Panc1 (cell line): ENCODE data around the gene LRRC34.

Experiments
- POLR2AphosphoS5 ChIP-seq: IDR thresholded peaks from 2 replicates; pipeline ENCODE4 v1.6.1; 2012; ENCODE audit warnings: mild to moderate bottlenecking, low read depth, low read length, moderate library complexity
- SIN3A ChIP-seq: IDR thresholded peaks from 2 replicates; pipeline ENCODE4 v1.6.1; 2012; ENCODE audit warnings: low read depth, mild to moderate bottlenecking, low read length, moderate library complexity, borderline replicate concordance; ENCODE audit not compliant: insufficient read depth
- TCF7L2 ChIP-seq: IDR thresholded peaks from 2 replicates; pipeline ENCODE4 v1.6.1; 2011; ENCODE audit warnings: mild to moderate bottlenecking, low read depth, low read length, inconsistent platforms
- TF ChIP-seq, protein P1 (sequence below): fragments of 450-650 bp; IDR thresholded peaks from 2 replicates; pipeline ENCODE4 v1.5.1; 2017; ENCODE audit warnings: mild to moderate bottlenecking
- TF ChIP-seq, protein P2 (sequence below), 2 experiments: IDR thresholded peaks; 2 replicates each; pipeline ENCODE4 v1.6.1; 2011 to 2012; ENCODE audit warnings: low read depth in 2 of 2, control low read depth in 1 of 2, low read length in 1 of 2, mild to moderate bottlenecking in 1 of 2, moderate library complexity in 1 of 2; ENCODE audit not compliant: insufficient read depth in 1 of 2

DNA sequence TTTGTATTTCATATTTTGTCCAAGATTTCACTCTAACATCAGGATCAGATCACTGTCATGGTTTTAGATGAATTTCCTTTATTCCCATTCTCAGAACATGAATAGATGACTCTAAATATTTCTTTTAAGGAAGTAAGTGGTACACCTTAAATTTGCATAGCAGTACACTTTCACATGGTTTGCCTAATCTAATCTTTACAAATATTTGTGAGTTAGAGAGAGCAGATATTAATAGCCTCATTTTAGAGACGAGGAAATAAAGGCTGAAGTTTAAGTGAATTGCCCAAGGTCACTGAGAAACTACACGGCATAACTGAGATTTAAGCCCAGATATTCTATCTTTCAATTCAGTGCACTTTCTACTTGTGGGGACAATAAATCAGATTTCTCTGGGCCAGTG, 62.0 kb downstream of the LRRC34 start:
- TF ChIP-seq, protein P1, sequence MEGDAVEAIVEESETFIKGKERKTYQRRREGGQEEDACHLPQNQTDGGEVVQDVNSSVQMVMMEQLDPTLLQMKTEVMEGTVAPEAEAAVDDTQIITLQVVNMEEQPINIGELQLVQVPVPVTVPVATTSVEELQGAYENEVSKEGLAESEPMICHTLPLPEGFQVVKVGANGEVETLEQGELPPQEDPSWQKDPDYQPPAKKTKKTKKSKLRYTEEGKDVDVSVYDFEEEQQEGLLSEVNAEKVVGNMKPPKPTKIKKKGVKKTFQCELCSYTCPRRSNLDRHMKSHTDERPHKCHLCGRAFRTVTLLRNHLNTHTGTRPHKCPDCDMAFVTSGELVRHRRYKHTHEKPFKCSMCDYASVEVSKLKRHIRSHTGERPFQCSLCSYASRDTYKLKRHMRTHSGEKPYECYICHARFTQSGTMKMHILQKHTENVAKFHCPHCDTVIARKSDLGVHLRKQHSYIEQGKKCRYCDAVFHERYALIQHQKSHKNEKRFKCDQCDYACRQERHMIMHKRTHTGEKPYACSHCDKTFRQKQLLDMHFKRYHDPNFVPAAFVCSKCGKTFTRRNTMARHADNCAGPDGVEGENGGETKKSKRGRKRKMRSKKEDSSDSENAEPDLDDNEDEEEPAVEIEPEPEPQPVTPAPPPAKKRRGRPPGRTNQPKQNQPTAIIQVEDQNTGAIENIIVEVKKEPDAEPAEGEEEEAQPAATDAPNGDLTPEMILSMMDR = no peak
- no peak for TF ChIP-seq SIN3A
- TF ChIP-seq, protein P2, sequence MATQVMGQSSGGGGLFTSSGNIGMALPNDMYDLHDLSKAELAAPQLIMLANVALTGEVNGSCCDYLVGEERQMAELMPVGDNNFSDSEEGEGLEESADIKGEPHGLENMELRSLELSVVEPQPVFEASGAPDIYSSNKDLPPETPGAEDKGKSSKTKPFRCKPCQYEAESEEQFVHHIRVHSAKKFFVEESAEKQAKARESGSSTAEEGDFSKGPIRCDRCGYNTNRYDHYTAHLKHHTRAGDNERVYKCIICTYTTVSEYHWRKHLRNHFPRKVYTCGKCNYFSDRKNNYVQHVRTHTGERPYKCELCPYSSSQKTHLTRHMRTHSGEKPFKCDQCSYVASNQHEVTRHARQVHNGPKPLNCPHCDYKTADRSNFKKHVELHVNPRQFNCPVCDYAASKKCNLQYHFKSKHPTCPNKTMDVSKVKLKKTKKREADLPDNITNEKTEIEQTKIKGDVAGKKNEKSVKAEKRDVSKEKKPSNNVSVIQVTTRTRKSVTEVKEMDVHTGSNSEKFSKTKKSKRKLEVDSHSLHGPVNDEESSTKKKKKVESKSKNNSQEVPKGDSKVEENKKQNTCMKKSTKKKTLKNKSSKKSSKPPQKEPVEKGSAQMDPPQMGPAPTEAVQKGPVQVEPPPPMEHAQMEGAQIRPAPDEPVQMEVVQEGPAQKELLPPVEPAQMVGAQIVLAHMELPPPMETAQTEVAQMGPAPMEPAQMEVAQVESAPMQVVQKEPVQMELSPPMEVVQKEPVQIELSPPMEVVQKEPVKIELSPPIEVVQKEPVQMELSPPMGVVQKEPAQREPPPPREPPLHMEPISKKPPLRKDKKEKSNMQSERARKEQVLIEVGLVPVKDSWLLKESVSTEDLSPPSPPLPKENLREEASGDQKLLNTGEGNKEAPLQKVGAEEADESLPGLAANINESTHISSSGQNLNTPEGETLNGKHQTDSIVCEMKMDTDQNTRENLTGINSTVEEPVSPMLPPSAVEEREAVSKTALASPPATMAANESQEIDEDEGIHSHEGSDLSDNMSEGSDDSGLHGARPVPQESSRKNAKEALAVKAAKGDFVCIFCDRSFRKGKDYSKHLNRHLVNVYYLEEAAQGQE (IDR thresholded peaks at IDR 0.05; ENCODE audit: insufficient read depth in 1 of 2, low read depth in 2 of 2, low read length in 1 of 2) = no peak
- TF ChIP-seq TCF7L2 = no peak
- TF ChIP-seq POLR2AphosphoS5 = no peak
